IMR-90 (cell line): ENCODE measurements around the gene ACTRT2. TPM values are rescaled to one million over a fixed set of nuclear protein-coding genes. Genes with fewer than 3 reads are reported as not detected.

Experiments
- ATAC-seq: fragments of 200-7000 bp; cut with Tn5 transposase; 2 replicates; pipeline ENCODE4 v1.9.1; 2020; ENCODE audit warnings: low read depth, mild to moderate bottlenecking, moderate library complexity
- BruUV-seq: library from RNA; stranded (reverse); fragments of 400-500 nt; replicated peaks from 2 replicates; lab custom pipeline; 2021; lab: Mats Ljungman, UMichigan
- CTCF ChIA-PET: fragments of 300-600 bp; formaldehyde crosslinking; extraction: SDS; loops from one replicate; lab custom pipeline; 2021; ENCODE audit warnings: antibody characterized with exemption; lab: Yijun Ruan, JAX
- POLR2A ChIA-PET: fragments of 300-600 bp; sonication (Branson Sonifier 250); formaldehyde crosslinking; loops from one replicate; lab custom pipeline; 2022; ENCODE audit warnings: antibody characterized with exemption; ENCODE audit not compliant: unreplicated experiment; lab: Charles Lee
- DNase-seq: peaks from one replicate; pipeline ENCODE4 v3.0.0; 2013
- H2AFZ ChIP-seq: replicated peaks from 2 replicates; pipeline ENCODE3; 2013; ENCODE audit warnings: low read length, mild to moderate bottlenecking; ENCODE audit not compliant: poor library complexity
- H2AK5ac ChIP-seq: 2 replicates; pipeline ENCODE4 v1.6.1; 2013; ENCODE audit warnings: low read depth, low read length, inconsistent platforms
- H2AK9ac ChIP-seq: replicated peaks from 2 replicates; pipeline ENCODE3; 2013; ENCODE audit warnings: mild to moderate bottlenecking, low read depth, low read length, moderate library complexity; ENCODE audit not compliant: poor library complexity
- H2BK120ac ChIP-seq: 2 replicates; pipeline ENCODE4 v1.6.1; 2013; ENCODE audit warnings: low read depth, low read length, inconsistent platforms
- H2BK15ac ChIP-seq: 3 replicates; pipeline ENCODE4 v1.6.1; 2013; ENCODE audit warnings: low read depth, low read length, inconsistent platforms
- H2BK20ac ChIP-seq: 2 replicates; pipeline ENCODE4 v1.6.1; 2013; ENCODE audit warnings: low read depth, mild to moderate bottlenecking, inconsistent platforms, low read length, moderate library complexity
- H2BK5ac ChIP-seq: 2 replicates; pipeline ENCODE4 v1.6.1; 2013; ENCODE audit warnings: mild to moderate bottlenecking, low read depth, low read length, inconsistent platforms; ENCODE audit not compliant: poor library complexity, severe bottlenecking
- H3K14ac ChIP-seq: replicated peaks from 2 replicates; pipeline ENCODE4 v1.6.1; 2013; ENCODE audit warnings: low read depth, low read length, inconsistent platforms
- H3K18ac ChIP-seq: 2 replicates; pipeline ENCODE4 v1.6.1; 2013; ENCODE audit warnings: low read depth, low read length, control low read depth
- H3K23ac ChIP-seq: 2 replicates; pipeline ENCODE4 v1.6.1; 2013; ENCODE audit warnings: low read depth, low read length, inconsistent platforms
- H3K27ac ChIP-seq: 2 replicates; pipeline ENCODE4 v1.5.1; 2013; ENCODE audit warnings: mild to moderate bottlenecking, control low read depth, low read length; ENCODE audit not compliant: insufficient read depth
- H3K27me3 ChIP-seq: 2 replicates; pipeline ENCODE4 v1.6.1; 2013; ENCODE audit warnings: low read length; ENCODE audit not compliant: control insufficient read depth, insufficient read depth
- H3K36me3 ChIP-seq: 2 replicates; pipeline ENCODE4 v1.6.1; 2013; ENCODE audit warnings: low read length, mixed read lengths; ENCODE audit not compliant: control insufficient read depth, insufficient read depth
- H3K4ac ChIP-seq: 2 replicates; pipeline ENCODE4 v1.6.1; 2013; ENCODE audit warnings: low read depth, low read length, inconsistent platforms
- H3K4me1 ChIP-seq: 2 replicates; pipeline ENCODE4 v1.6.1; 2013; ENCODE audit warnings: low read length, mixed read lengths; ENCODE audit not compliant: control insufficient read depth, insufficient read depth
- H3K4me2 ChIP-seq: 2 replicates; pipeline ENCODE4 v1.6.1; 2013; ENCODE audit warnings: low read depth, mild to moderate bottlenecking, control low read depth, low read length, moderate library complexity
- H3K4me3 ChIP-seq: 2 replicates; pipeline ENCODE4 v1.5.1; 2013; ENCODE audit warnings: low read depth, mild to moderate bottlenecking, control low read depth, low read length, moderate library complexity; ENCODE audit not compliant: insufficient read depth
- H3K56ac ChIP-seq: 2 replicates; pipeline ENCODE4 v1.6.1; 2013; ENCODE audit warnings: low read length, inconsistent platforms; ENCODE audit not compliant: insufficient read depth; ENCODE audit errors: extremely low read depth
- H3K79me1 ChIP-seq, 2 experiments: 2 replicates each; pipeline ENCODE4 v1.6.1; 2013; ENCODE audit warnings: low read length in 2 of 2, inconsistent platforms in 1 of 2, low read depth in 1 of 2
- H3K9ac ChIP-seq: 2 replicates; pipeline ENCODE4 v1.6.1; 2013; ENCODE audit warnings: low read depth, low read length, control low read depth
- H3K9me1 ChIP-seq: 2 replicates; pipeline ENCODE4 v1.6.1; 2013; ENCODE audit warnings: low read length, inconsistent platforms; ENCODE audit not compliant: insufficient read depth
- H3K9me3 ChIP-seq: 2 replicates; pipeline ENCODE4 v1.6.1; 2013; ENCODE audit warnings: low read length; ENCODE audit not compliant: control insufficient read depth, insufficient read depth
- H4K20me1 ChIP-seq: 2 replicates; pipeline ENCODE4 v1.6.1; 2013; ENCODE audit warnings: low read length, inconsistent platforms; ENCODE audit not compliant: insufficient read depth
- H4K5ac ChIP-seq: 2 replicates; pipeline ENCODE4 v1.6.1; 2013; ENCODE audit warnings: mild to moderate bottlenecking, low read depth, low read length, control low read depth
- H4K8ac ChIP-seq, 2 experiments: 2 replicates each; pipeline ENCODE4 v1.6.1; 2013; ENCODE audit warnings: low read depth in 2 of 2, low read length in 2 of 2, control low read depth in 1 of 2, inconsistent platforms in 1 of 2
- H4K91ac ChIP-seq: 2 replicates; pipeline ENCODE4 v1.6.1; 2013; ENCODE audit warnings: low read depth, low read length, inconsistent platforms; ENCODE audit not compliant: insufficient read depth
- CEBPB ChIP-seq: IDR thresholded peaks from 2 replicates; pipeline ENCODE4 v1.6.1; 2012; ENCODE audit warnings: low read depth, low read length, improper control_type of control experiment
- CHD1 ChIP-seq: IDR thresholded peaks from 2 replicates; pipeline ENCODE4 v1.6.1; 2012; ENCODE audit warnings: low read depth, low read length, improper control_type of control experiment
- ELK1 ChIP-seq: fragments of 150-350 bp; IDR thresholded peaks from 2 replicates; pipeline ENCODE4 v1.6.1; 2016; ENCODE audit warnings: low read depth, mild to moderate bottlenecking, low read length, moderate library complexity, borderline replicate concordance
- FOS ChIP-seq: fragments of 150-350 bp; IDR thresholded peaks from 2 replicates; pipeline ENCODE4 v1.6.1; 2016; ENCODE audit warnings: low read depth, low read length
- MAZ ChIP-seq: IDR thresholded peaks from 2 replicates; pipeline ENCODE4 v1.6.1; 2012; ENCODE audit warnings: low read depth, mild to moderate bottlenecking, low read length, improper control_type of control experiment, moderate library complexity, borderline replicate concordance
- MXI1 ChIP-seq: IDR thresholded peaks from 2 replicates; pipeline ENCODE4 v1.6.1; 2012; ENCODE audit warnings: low read depth, mild to moderate bottlenecking, low read length, moderate library complexity, borderline replicate concordance
- NFE2L2 ChIP-seq: fragments of 150-350 bp; IDR thresholded peaks from 2 replicates; pipeline ENCODE4 v1.6.1; 2016; ENCODE audit warnings: low read depth, mild to moderate bottlenecking, low read length
- POLR2A ChIP-seq: IDR thresholded peaks from 2 replicates; pipeline ENCODE4 v1.6.1; 2012; ENCODE audit warnings: mild to moderate bottlenecking, low read depth, low read length
- RAD21 ChIP-seq: IDR thresholded peaks from 2 replicates; pipeline ENCODE4 v1.6.1; 2012; ENCODE audit warnings: low read length, improper control_type of control experiment
- RCOR1 ChIP-seq: IDR thresholded peaks from 2 replicates; pipeline ENCODE4 v1.6.1; 2012; ENCODE audit warnings: mild to moderate bottlenecking, low read length, improper control_type of control experiment; ENCODE audit not compliant: insufficient replicate concordance
- SMC3 ChIP-seq: fragments of 150-350 bp; IDR thresholded peaks from 2 replicates; pipeline ENCODE4 v1.6.1; 2016; ENCODE audit warnings: low read depth, mild to moderate bottlenecking, antibody characterized with exemption, low read length, moderate library complexity
- WGBS, 2 experiments: methylation state at CpG; one replicate each; pipeline versions ENCODE4 v1.1.5 to v1.1.7; 2013; ENCODE audit warnings: missing lambda C conversion rate in 2 of 2; ENCODE audit not compliant: insufficient read length in 1 of 2; ENCODE audit errors: extremely low coverage in 2 of 2; 5-methylcytosine and 5-hydroxymethylcytosine counted together
- dilution Hi-C: fragments of 300-500 bp; cut with HindIII; formaldehyde crosslinking; loops from one replicate; pipeline ENCODE4 v1.14.3; 2018; ENCODE audit warnings: low sequenced_read_pairs; ENCODE audit not compliant: unreplicated experiment
- in situ Hi-C: fragments of 300-500 bp; cut with MboI; formaldehyde crosslinking; loops from 3 replicates; pipeline ENCODE4 v1.14.3; 2019; ENCODE audit warnings: low sequenced_read_pairs, inconsistent platforms, mixed read lengths
- intact Hi-C: fragments of 100-400 bp; cut with micrococcal nuclease; formaldehyde crosslinking; loops from 2 replicates; pipeline ENCODE4 v1.10.0; 2022
- polyA plus RNA-seq, 3 experiments: library from polyadenylated mRNA; depleted of rRNA; stranded (reverse); fragments of >200 nt; gene quantifications; 2 replicates each; pipeline ENCODE4 v1.2.3, GENCODE V29; 2012; ENCODE audit warnings: low replicate concordance in 1 of 3
- total RNA-seq: library from RNA; depleted of rRNA; stranded (reverse); fragments of >200 nt; gene quantifications from 2 replicates; pipeline ENCODE4 v1.2.3, GENCODE V29; 2012
- TF ChIP-seq, protein P1 (sequence below): conservative IDR thresholded peaks from 2 replicates; pipeline ENCODE4 v1.5.1; 2012; ENCODE audit warnings: mild to moderate bottlenecking, low read depth, low read length, improper control_type of control experiment
- TF ChIP-seq, protein P2 (sequence below): fragments of 150-350 bp; IDR thresholded peaks from 2 replicates; pipeline ENCODE4 v1.6.1; 2017; ENCODE audit warnings: mild to moderate bottlenecking, antibody characterized with exemption, low read length, low read depth

The ACTRT2 gene
- total and polyA plus RNA-seq, 2 of the 4 experiments (the other 2 are of a cell fraction), result not detected

- no peak for TF ChIP-seq ELK1
- TF ChIP-seq CHD1, result no peak
- no peak for TF ChIP-seq SMC3
- no peak for TF ChIP-seq RCOR1
- no peak for TF ChIP-seq FOS
- no peak for TF ChIP-seq NFE2L2
- no peak for TF ChIP-seq MAZ
- TF ChIP-seq, protein P1, sequence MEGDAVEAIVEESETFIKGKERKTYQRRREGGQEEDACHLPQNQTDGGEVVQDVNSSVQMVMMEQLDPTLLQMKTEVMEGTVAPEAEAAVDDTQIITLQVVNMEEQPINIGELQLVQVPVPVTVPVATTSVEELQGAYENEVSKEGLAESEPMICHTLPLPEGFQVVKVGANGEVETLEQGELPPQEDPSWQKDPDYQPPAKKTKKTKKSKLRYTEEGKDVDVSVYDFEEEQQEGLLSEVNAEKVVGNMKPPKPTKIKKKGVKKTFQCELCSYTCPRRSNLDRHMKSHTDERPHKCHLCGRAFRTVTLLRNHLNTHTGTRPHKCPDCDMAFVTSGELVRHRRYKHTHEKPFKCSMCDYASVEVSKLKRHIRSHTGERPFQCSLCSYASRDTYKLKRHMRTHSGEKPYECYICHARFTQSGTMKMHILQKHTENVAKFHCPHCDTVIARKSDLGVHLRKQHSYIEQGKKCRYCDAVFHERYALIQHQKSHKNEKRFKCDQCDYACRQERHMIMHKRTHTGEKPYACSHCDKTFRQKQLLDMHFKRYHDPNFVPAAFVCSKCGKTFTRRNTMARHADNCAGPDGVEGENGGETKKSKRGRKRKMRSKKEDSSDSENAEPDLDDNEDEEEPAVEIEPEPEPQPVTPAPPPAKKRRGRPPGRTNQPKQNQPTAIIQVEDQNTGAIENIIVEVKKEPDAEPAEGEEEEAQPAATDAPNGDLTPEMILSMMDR, result no peak
- no peak for TF ChIP-seq CEBPB
- no peak for TF ChIP-seq POLR2A
- TF ChIP-seq, protein P2, sequence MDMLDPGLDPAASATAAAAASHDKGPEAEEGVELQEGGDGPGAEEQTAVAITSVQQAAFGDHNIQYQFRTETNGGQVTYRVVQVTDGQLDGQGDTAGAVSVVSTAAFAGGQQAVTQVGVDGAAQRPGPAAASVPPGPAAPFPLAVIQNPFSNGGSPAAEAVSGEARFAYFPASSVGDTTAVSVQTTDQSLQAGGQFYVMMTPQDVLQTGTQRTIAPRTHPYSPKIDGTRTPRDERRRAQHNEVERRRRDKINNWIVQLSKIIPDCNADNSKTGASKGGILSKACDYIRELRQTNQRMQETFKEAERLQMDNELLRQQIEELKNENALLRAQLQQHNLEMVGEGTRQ, result no peak
- TF ChIP-seq RAD21, result no peak
- TF ChIP-seq MXI1, result no peak
- no peak overlapping the region for H3K18ac ChIP-seq
- ChIA-PET CTCF (no interaction called here), POLR2A (no interaction called here)
- no peaks in the 10 kb centered on the region for H4K20me1 ChIP-seq
- no peak overlapping the region for H3K9ac ChIP-seq
- DNase-seq, result no peak
- no peak overlapping the region for H4K91ac ChIP-seq
- H2BK15ac ChIP-seq, result no peak overlapping the region
- no peak overlapping the region for H3K4ac ChIP-seq
- H3K14ac ChIP-seq, result no peak overlapping the region
- 45% methylated on average over 4 of the region's 10 CpGs; no CpG with 5 or more reads in 1 of the 2 experiments for WGBS, 2 experiments
- no peak overlapping the region for H3K56ac ChIP-seq
- no peak overlapping the region for H3K4me3 ChIP-seq
- no peak overlapping the region for H4K8ac ChIP-seq
- no peaks in the 10 kb centered on the region for H3K27me3 ChIP-seq
- H4K5ac ChIP-seq, result no peak overlapping the region
- no peak overlapping the region for H3K23ac ChIP-seq
- no TSS peak for BruUV-seq
- H3K4me1 ChIP-seq, result no peaks in the 10 kb centered on the region
- no peak overlapping the region for H2AK9ac ChIP-seq
- H3K27ac ChIP-seq, result no peak overlapping the region
- H2AFZ ChIP-seq, result no peak overlapping the region
- dilution Hi-C loops (no loop called here), in situ Hi-C loops (no loop called here), intact Hi-C loops (no loop called here)
- H2BK120ac ChIP-seq, result no peak overlapping the region
- ATAC-seq, result no peak
- no peak overlapping the region for H2BK20ac ChIP-seq
- H3K9me1 ChIP-seq, result no peaks in the 10 kb centered on the region
- no peak overlapping the region for H3K4me2 ChIP-seq
- no peak overlapping the region for H2AK5ac ChIP-seq
- no peaks in the 10 kb centered on the region for H3K36me3 ChIP-seq
- peaks cover 46% of the 10 kb centered on the region for H3K9me3 ChIP-seq
- H2BK5ac ChIP-seq, result no peak overlapping the region
- H3K79me1 ChIP-seq, result no peaks in the 10 kb centered on the region
Measured at GRCh38 chr1:2988256-2988655, 33.0 kb upstream of the ACTRT2 start.
